Measurements from ENCODE around the gene ZNF205. TPM values are rescaled to one million over a fixed set of nuclear protein-coding genes. Genes with fewer than 3 reads are reported as not detected.

ZNF205 gene
- total and polyA plus RNA-seq, 9 of the 15 experiments (the other 6 are each of a cell fraction or from before 2014, with no cell fraction given): 2.4 to 11.8 (median 5.1) TPM; not detected in 2

- peak overlapping the region; percentile 91 for H3K4me3 ChIP-seq
- ATAC-seq (peak; percentile 97), FAIRE-seq (peak; percentile 93), DNase-seq (ENCODE audit: extremely low read depth in 1 of 4, low spot score in 3 of 4) (peak; percentile 94 to 98 (median 96))
- H3K36me3 ChIP-seq (ENCODE audit: control insufficient read depth, insufficient read depth, low read length): peaks cover 17% of the 10 kb centered on the region; the same call in 2 of the 3 replicates
- H3K4me2 ChIP-seq (ENCODE audit: insufficient read depth, low read length): peak overlapping the region; percentile 99
- H3K9me1 ChIP-seq (ENCODE audit: control insufficient read depth, insufficient read depth, low read length): no peaks in the 10 kb centered on the region
- in situ Hi-C loops (cut with MboI) (no loop called here), intact Hi-C loops (cut with micrococcal nuclease) (loop anchor here (2.0 kb wide), 1 partner anchor 29 kb away; no protein-coding TSS in a partner anchor)
- no peaks in the 10 kb centered on the region for H3K27me3 ChIP-seq (ENCODE audit: control insufficient read depth in 2 of 2, insufficient read depth in 2 of 2, low read length in 2 of 2)
- ChIA-PET POLR2A (interaction anchor here (0.8 to 1.3 kb wide), 3 partner anchors 12 to 86 kb away, joined by 3 read pairs; partner anchors contain the start of gene ZNF205), CTCF (ENCODE audit: low intra/inter-chr PET ratio) (interaction anchor here (1.2 kb wide), 1 partner anchor 28 kb away, joined by 3 read pairs; no protein-coding TSS in a partner anchor)
- no TSS peak for BruUV-seq (replicated peaks)
- peak overlapping the region; percentile 96 for H2AFZ ChIP-seq (ENCODE audit: low read depth, low read length)
- no peaks in the 10 kb centered on the region for H3K79me2 ChIP-seq (ENCODE audit: control insufficient read depth, insufficient read depth, low read length)
- whole genome bisulfite sequencing (ENCODE audit: insufficient coverage, low coverage, missing lambda C conversion rate): under 1% methylated on average over 65 of the region's 72 CpGs
- peaks cover 13 to 29% of the 10 kb centered on the region in 2 experiments for H3K4me1 ChIP-seq (replicated peaks in 1 of 2; ENCODE audit: control insufficient read depth in 2 of 2, insufficient read depth in 2 of 2, low read length in 2 of 2)
- no peaks in the 10 kb centered on the region for H3K9me3 ChIP-seq (replicated peaks; ENCODE audit: control insufficient read depth, insufficient read depth, low read depth, low read length)
- peak overlapping the region; percentile 69 to 98 for H3K9ac ChIP-seq (ENCODE audit: insufficient read depth in 1 of 2, low read depth in 2 of 2, low read length in 2 of 2)
- peak overlapping the region; percentile 58 for H3K27ac ChIP-seq (ENCODE audit: extremely low read depth, low read depth, low read length)
- no peaks in the 10 kb centered on the region for H4K20me1 ChIP-seq (replicated peaks; ENCODE audit: control insufficient read depth, insufficient read depth, low read length)
- no peak for TF ChIP-seq ZZZ3 (IDR thresholded peaks at IDR 0.05)
- peak; percentile 66; the same call in 1 of the 2 replicates for TF ChIP-seq ZNF511 (CRISPR knock-in tag; IDR thresholded peaks at IDR 0.05)
- TF ChIP-seq ZNF263 (CRISPR knock-in tag; IDR thresholded peaks at IDR 0.05; ENCODE audit: borderline replicate concordance): peak; percentile 29; the same call in 1 of the 2 replicates
- no peak for TF ChIP-seq RNF219 (CRISPR knock-in tag; IDR thresholded peaks at IDR 0.05)
- TF ChIP-seq ELF4 (CRISPR knock-in tag; IDR thresholded peaks at IDR 0.05): no peak
- TF ChIP-seq RBM15 (IDR thresholded peaks at IDR 0.05; ENCODE audit: insufficient read depth, low read length): no peak
- TF ChIP-seq PRPF4 (IDR thresholded peaks at IDR 0.05; ENCODE audit: insufficient read depth, low read depth, low read length, poor library complexity, severe bottlenecking): no peak
- TF ChIP-seq CREBBP (IDR thresholded peaks at IDR 0.05; ENCODE audit: low read depth, low read length): no peak
- no peak for TF ChIP-seq CBX5 (IDR thresholded peaks at IDR 0.05; ENCODE audit: borderline replicate concordance, low read depth)
- TF ChIP-seq ZBTB26 (CRISPR knock-in tag; IDR thresholded peaks at IDR 0.05): no peak
- TF ChIP-seq NUFIP1 (IDR thresholded peaks at IDR 0.05; ENCODE audit: partially characterized antibody): no peak
- TF ChIP-seq BACH1 (tag; IDR thresholded peaks at IDR 0.05): no peak
- no peak for TF ChIP-seq ID3 (CRISPR knock-in tag; IDR thresholded peaks at IDR 0.05)
- no peak for TF ChIP-seq ID3 (tag; IDR thresholded peaks at IDR 0.05)
- no peak for TF ChIP-seq ZNF695 (CRISPR knock-in tag; IDR thresholded peaks at IDR 0.05)
- no peak for TF ChIP-seq TCFL5 (CRISPR knock-in tag; conservative IDR thresholded peaks at IDR 0.05)
These were observed 11.8 kb downstream of the ZNF205 start for GRCh38 chr16:3123986-3124886.
